Lower leg skin (tissue), 3 donors: Measurements from ENCODE around the gene CDC7.

Experiments
- CTCF ChIP-seq, 3 donors: fragments of 450-650 bp; IDR thresholded peaks; one replicate each; pipeline ENCODE4 v1.5.1; 2016; ENCODE audit warnings: antibody characterized with exemption in 3 of 3, mild to moderate bottlenecking in 3 of 3, moderate library complexity in 2 of 3
- POLR2A ChIP-seq, 2 donors: fragments of 450-650 bp; IDR thresholded peaks; one replicate each; pipeline ENCODE4 v1.6.1; 2016 to 2017; ENCODE audit warnings: antibody characterized with exemption in 2 of 2, mild to moderate bottlenecking in 1 of 2, moderate library complexity in 1 of 2

GRCh38 chr1:91490501-91490900 is 10.2 kb upstream of the CDC7 start:
- TF ChIP-seq CTCF (IDR thresholded peaks at IDR 0.05) (no peak), POLR2A (IDR thresholded peaks at IDR 0.05) (no peak)
